Placental pericyte (primary cell): Measurements from ENCODE around the gene RPGRIP1. TPM values are rescaled to one million over a fixed set of nuclear protein-coding genes. Genes with fewer than 3 reads are reported as not detected.

Experiments
- total RNA-seq: library from RNA; depleted of rRNA; stranded (reverse); fragments of >200 nt; gene quantifications from 2 replicates; pipeline ENCODE4 v1.2.3, GENCODE V29; 2012

Gene RPGRIP1
- total RNA-seq, result 0.22 and 0.29 TPM in 2 replicates

DNA sequence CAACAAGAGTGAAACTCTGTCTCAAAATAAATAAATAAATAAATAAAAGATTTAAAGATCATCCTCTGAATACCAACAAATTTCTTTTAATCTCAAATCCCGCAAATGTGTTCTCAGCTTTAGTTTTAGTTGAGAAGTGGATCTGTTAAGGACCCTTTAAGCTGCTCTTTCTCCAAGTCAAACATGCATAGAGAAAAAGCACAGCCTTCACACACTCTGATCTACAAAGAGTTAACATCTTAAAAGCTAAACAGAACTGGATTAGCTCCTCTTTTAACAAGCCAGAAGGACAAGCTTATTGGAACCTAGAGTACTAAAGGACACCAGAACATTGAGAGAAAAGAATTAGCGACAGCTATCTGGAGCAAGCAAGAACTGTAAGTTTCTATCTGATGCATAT, at the start of gene RPGRIP1:
TSS of gene RPGRIP1 (plus strand) at position 301 of the 400 bp plus-strand sequence. CDS start 7,894 bp downstream, outside the sequence.

DNA sequence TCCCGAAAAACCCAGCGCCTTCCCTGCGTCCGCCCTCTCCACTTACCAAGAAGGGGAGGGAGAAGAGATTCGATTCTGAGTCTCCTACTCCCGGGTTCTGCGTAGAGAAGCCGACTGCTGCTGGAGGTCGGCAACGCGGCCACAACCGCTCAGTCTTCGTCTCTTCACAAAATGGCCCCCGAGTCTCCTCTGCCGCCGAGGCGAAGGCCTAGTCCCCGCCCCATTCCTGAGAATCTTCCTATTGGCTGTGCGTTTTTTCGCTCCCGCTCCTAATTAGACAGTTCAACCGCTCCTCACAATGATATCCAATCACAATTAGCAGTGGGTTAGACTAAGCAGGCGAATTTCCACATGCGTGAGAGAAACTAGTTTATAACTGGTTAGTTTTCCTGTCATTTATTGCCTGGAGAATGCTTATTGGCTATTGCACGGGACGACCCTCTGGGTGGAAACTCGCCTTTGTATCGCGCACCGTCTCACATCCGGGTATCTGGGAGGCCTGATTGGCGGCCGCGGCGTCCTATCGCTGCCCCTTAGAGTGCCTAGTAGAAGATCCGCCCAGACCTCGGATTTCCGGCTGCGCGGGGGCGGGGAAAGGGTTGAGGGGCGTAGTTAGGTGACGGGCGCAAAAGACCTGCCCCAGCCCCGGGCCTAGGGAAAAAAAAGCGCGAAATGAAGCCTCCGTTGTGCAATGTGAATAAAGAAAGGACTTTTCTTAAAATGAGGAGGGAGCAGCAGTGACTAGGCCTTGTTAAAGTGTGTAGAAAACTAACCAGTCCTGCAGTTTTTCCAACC, 10.4 kb upstream of the RPGRIP1 start, which contains the start of gene HNRNPC:
TSS of gene HNRNPC (minus strand) at position 191 of the 795 bp plus-strand sequence. CDS start 35,249 bp downstream, outside the sequence.

Other genes starting within 250 kb of the RPGRIP1 start
- gene TPPP2, start 249.9 kb upstream of the RPGRIP1 start, total RNA-seq, result not detected in 2 replicates
- not detected in 2 replicates for gene RNASE13, start 245.3 kb upstream of the RPGRIP1 start, total RNA-seq
- gene RNASE7, start 237.7 kb upstream of the RPGRIP1 start, total RNA-seq, result not detected in 2 replicates
- gene RNASE8, start 222.3 kb upstream of the RPGRIP1 start, total RNA-seq, result not detected in 2 replicates
- 17.5 and 57.3 TPM in 2 replicates for gene ARHGEF40, start 209.8 kb upstream of the RPGRIP1 start, total RNA-seq
- 1.7 and 7.2 TPM in 2 replicates for gene ZNF219, start 181.4 kb upstream of the RPGRIP1 start, total RNA-seq
- gene TMEM253, start 179.0 kb upstream of the RPGRIP1 start, total RNA-seq, result not detected in 2 replicates
- gene OR5AU1, start 124.0 kb upstream of the RPGRIP1 start, total RNA-seq, result not detected in 2 replicates
- 451 and 701 TPM in 2 replicates for gene HNRNPC, start 10.6 kb upstream of the RPGRIP1 start, total RNA-seq
- 57.3 and 95.8 TPM in 2 replicates for gene SUPT16H, start 103.9 kb downstream of the RPGRIP1 start, total RNA-seq
- gene CHD8, start 176.0 kb downstream of the RPGRIP1 start, total RNA-seq, result 43.8 and 83.0 TPM in 2 replicates
- 23.9 and 34.8 TPM in 2 replicates for gene RAB2B, start 196.9 kb downstream of the RPGRIP1 start, total RNA-seq
- gene TOX4, start 197.1 kb downstream of the RPGRIP1 start, total RNA-seq, result 32.6 and 43.1 TPM in 2 replicates
- gene METTL3, start 231.3 kb downstream of the RPGRIP1 start, total RNA-seq, result 33.3 and 78.3 TPM in 2 replicates
- 1.6 and 2.6 TPM in 2 replicates for gene SALL2, start 246.3 kb downstream of the RPGRIP1 start, total RNA-seq